Endothelial cell of umbilical vein (primary cell): ENCODE results near the gene EFNA5. TPM values are rescaled to one million over a fixed set of nuclear protein-coding genes. Genes with fewer than 3 reads are reported as not detected.

Experiments
- BruUV-seq: library from RNA; stranded (reverse); fragments of 400-500 nt; replicated peaks from 2 replicates; lab custom pipeline; 2021; lab: Mats Ljungman, UMichigan
- CTCF ChIA-PET: fragments of 300-600, 350-600 bp; sonication (Branson Sonifier 250); formaldehyde crosslinking; loops from one replicate; lab custom pipeline; 2021; ENCODE audit warnings: antibody characterized with exemption, inconsistent platforms; lab: Charles Lee
- POLR2A ChIA-PET: fragments of 300-600, 350-600 bp; sonication (Branson Sonifier 250); formaldehyde crosslinking; loops from one replicate; lab custom pipeline; 2021; ENCODE audit warnings: antibody characterized with exemption, inconsistent platforms; lab: Charles Lee
- DNase-seq: peaks from one replicate; pipeline ENCODE4 v3.0.0-alpha.2; 2011; ENCODE audit warnings: low read depth, low spot score
- FAIRE-seq: peaks from 2 replicates; lab custom pipeline; 2011; peaks lifted over from hg19 to GRCh38; lab: Jason Lieb, UNC
- H2AFZ ChIP-seq: 2 replicates; pipeline ENCODE4 v1.6.0; 2012; ENCODE audit warnings: low read depth, low read length, control low read depth, inconsistent platforms
- H3K27ac ChIP-seq: 2 replicates; pipeline ENCODE4 v1.5.1; 2011; ENCODE audit warnings: low read depth, mild to moderate bottlenecking, control low read depth, low read length, moderate library complexity; ENCODE audit not compliant: insufficient read depth
- H3K27me3 ChIP-seq, 2 experiments: 2 replicates each; pipeline versions ENCODE4 v1.6.0 to v1.6.1; 2011; ENCODE audit warnings: low read length in 2 of 2, mixed read lengths in 1 of 2; ENCODE audit not compliant: control insufficient read depth in 2 of 2, insufficient read depth in 2 of 2
- H3K36me3 ChIP-seq, 2 experiments: 2 replicates in 1 of 2; 3 replicates in 1 of 2; pipeline ENCODE4 v1.5.1; 2011; ENCODE audit warnings: low read length in 2 of 2, mild to moderate bottlenecking in 1 of 2, moderate library complexity in 1 of 2; ENCODE audit not compliant: control insufficient read depth in 2 of 2, insufficient read depth in 2 of 2; ENCODE audit errors: extremely low read depth in 1 of 2
- H3K4me1 ChIP-seq: 3 replicates; pipeline ENCODE4 v1.5.1; 2011; ENCODE audit warnings: mild to moderate bottlenecking, low read length; ENCODE audit not compliant: control insufficient read depth, insufficient read depth; ENCODE audit errors: extremely low read depth
- H3K4me2 ChIP-seq: 2 replicates; pipeline ENCODE4 v1.6.1; 2011; ENCODE audit warnings: low read length, control low read depth, mixed read lengths; ENCODE audit not compliant: insufficient read depth
- H3K4me3 ChIP-seq, 3 experiments: fragments of 200-600 bp in 1 of 3; sonication (generic), shearing (Covaris generic) in 1 of 3; replicated peaks in 1 of 3; 2 replicates each; pipeline ENCODE4 v1.5.1; 2011 to 2016; ENCODE audit warnings: control low read depth in 3 of 3, low read length in 3 of 3, mild to moderate bottlenecking in 2 of 3, inconsistent platforms in 1 of 3, low read depth in 1 of 3, moderate library complexity in 1 of 3; ENCODE audit not compliant: insufficient read depth in 1 of 3
- H3K79me2 ChIP-seq: 2 replicates; pipeline ENCODE4 v1.6.0; 2012; ENCODE audit warnings: low read length, inconsistent platforms; ENCODE audit not compliant: control insufficient read depth, insufficient read depth
- H3K9ac ChIP-seq: replicated peaks from 2 replicates; pipeline ENCODE3; 2011; ENCODE audit warnings: low read length, control low read depth; ENCODE audit not compliant: insufficient read depth; ENCODE audit errors: extremely low read depth
- H3K9me1 ChIP-seq: replicated peaks from 3 replicates; pipeline ENCODE4 v1.6.0; 2011; ENCODE audit warnings: mild to moderate bottlenecking, low read length; ENCODE audit not compliant: control insufficient read depth, insufficient read depth; ENCODE audit errors: extremely low read depth
- H3K9me3 ChIP-seq: replicated peaks from 2 replicates; pipeline ENCODE4 v1.5.1; 2012; ENCODE audit warnings: low read length, inconsistent platforms; ENCODE audit not compliant: control insufficient read depth, insufficient read depth
- H4K20me1 ChIP-seq: replicated peaks from 2 replicates; pipeline ENCODE3; 2011; ENCODE audit warnings: mild to moderate bottlenecking, low read length; ENCODE audit not compliant: control insufficient read depth, insufficient read depth; ENCODE audit errors: extremely low read depth
- CTCF ChIP-seq, 2 donors: IDR thresholded peaks; 1 replicate in 1 of 2; 2 replicates in 1 of 2; pipeline ENCODE4 v1.5.1; 2011; ENCODE audit warnings: low read length in 2 of 2, mild to moderate bottlenecking in 2 of 2, moderate library complexity in 2 of 2, control low read depth in 1 of 2, inconsistent platforms in 1 of 2, low read depth in 1 of 2; ENCODE audit not compliant: insufficient read depth in 1 of 2; ENCODE audit errors: extremely low read depth in 1 of 2
- EZH2 ChIP-seq: IDR thresholded peaks from 2 replicates; pipeline ENCODE4 v1.6.1; 2012; ENCODE audit warnings: borderline replicate concordance, low read depth, mild to moderate bottlenecking, moderate library complexity, low read length, inconsistent platforms; ENCODE audit not compliant: severe bottlenecking
- FOS ChIP-seq: IDR thresholded peaks from 2 replicates; pipeline ENCODE4 v1.6.1; 2011; ENCODE audit warnings: mild to moderate bottlenecking, low read length, moderate library complexity, borderline replicate concordance; ENCODE audit not compliant: insufficient read depth
- GATA2 ChIP-seq: IDR thresholded peaks from 2 replicates; pipeline ENCODE4 v1.7.0; 2011; ENCODE audit warnings: low read depth, mild to moderate bottlenecking, moderate library complexity, mixed read lengths, low read length; ENCODE audit not compliant: insufficient read length, insufficient read depth
- JUN ChIP-seq: IDR thresholded peaks from 2 replicates; pipeline ENCODE4 v1.6.1; 2011; ENCODE audit warnings: borderline replicate concordance, low read depth; ENCODE audit not compliant: insufficient read length, insufficient read depth
- MAX ChIP-seq: IDR thresholded peaks from 2 replicates; pipeline ENCODE4 v1.6.1; 2011; ENCODE audit not compliant: insufficient read depth, insufficient read length
- MYC ChIP-seq: IDR thresholded peaks from one replicate; pipeline ENCODE4 v1.6.1; 2011; ENCODE audit warnings: mild to moderate bottlenecking, low read depth, low read length
- POLR2A ChIP-seq: IDR thresholded peaks from 2 replicates; pipeline ENCODE4 v1.6.1; 2012; ENCODE audit warnings: low read depth, mild to moderate bottlenecking, control low read depth, low read length
- POLR2AphosphoS5 ChIP-seq: IDR thresholded peaks from 2 replicates; pipeline ENCODE4 v1.6.1; 2012; ENCODE audit warnings: low read depth, mild to moderate bottlenecking, control low read depth, low read length, moderate library complexity; ENCODE audit not compliant: insufficient read depth
- dilution Hi-C: fragments of 300-500 bp; cut with MboI; formaldehyde crosslinking; loops from one replicate; pipeline ENCODE4 v1.15.0; 2019; ENCODE audit warnings: low sequenced_read_pairs; ENCODE audit not compliant: extremely low pct_ligation_motif_present
- intact Hi-C: fragments of 100-400 bp; cut with micrococcal nuclease; formaldehyde crosslinking; loops from one replicate; pipeline ENCODE4 v1.10.0; 2022
- polyA plus RNA-seq, 4 experiments: library from polyadenylated mRNA; depleted of rRNA in 3 of 4; stranded (reverse) in 3 of 4; unstranded in 1 of 4; fragments of >200 nt; gene quantifications; 2 replicates each; pipeline versions ENCODE4 v1.2.1 to v1.2.3, GENCODE V29; 2011 to 2012; ENCODE audit warnings: missing spikeins in 1 of 4
- total RNA-seq: library from RNA; stranded (reverse); gene quantifications from 2 replicates; pipeline ENCODE4 v1.2.3, GENCODE V29; 2021

EFNA5 gene
- total and polyA plus RNA-seq, 2 donors (not counting 3 experiments of a cell fraction or from before 2014, with no cell fraction given), result 13.6 to 22.1 TPM

GRCh38 chr5:107437154-107437553 lies 233.6 kb downstream of the EFNA5 start:
- no peak for TF ChIP-seq MAX
- TF ChIP-seq FOS, result no peak
- no peak for TF ChIP-seq JUN
- TF ChIP-seq GATA2, result no peak
- TF ChIP-seq EZH2, result no peak
- no peak for TF ChIP-seq MYC
- TF ChIP-seq POLR2A, result no peak
- no peak for TF ChIP-seq CTCF (IDR thresholded peaks at IDR 0.05; ENCODE audit: extremely low read depth in 1 of 2, insufficient read depth in 1 of 2, low read depth in 1 of 2, low read length in 2 of 2)
- TF ChIP-seq POLR2AphosphoS5, result no peak
- POLR2A ChIA-PET, result no interaction called here
- H3K4me1 ChIP-seq, result peaks cover 5% of the 10 kb centered on the region
- H3K9me3 ChIP-seq, result peaks cover 2% of the 10 kb centered on the region
- H3K9me1 ChIP-seq, result no peaks in the 10 kb centered on the region
- no peak for DNase-seq
- no peaks in the 10 kb centered on the region for H4K20me1 ChIP-seq
- H2AFZ ChIP-seq, result no peak overlapping the region
- H3K4me2 ChIP-seq, result no peak overlapping the region
- intact Hi-C loops, result no loop called here
- no peaks in the 10 kb centered on the region for H3K27me3 ChIP-seq
- dilution Hi-C loops, result no loop called here
- H3K79me2 ChIP-seq, result no peaks in the 10 kb centered on the region
- no TSS peak for BruUV-seq
- no peak overlapping the region for H3K4me3 ChIP-seq
- H3K9ac ChIP-seq, result no peak overlapping the region
- no peak overlapping the region for H3K27ac ChIP-seq
- no peak for FAIRE-seq
- CTCF ChIA-PET, result no interaction called here
- no peaks in the 10 kb centered on the region for H3K36me3 ChIP-seq
